Measurements from ENCODE around the gene EPG5. TPM values are rescaled to one million over a fixed set of nuclear protein-coding genes. Genes with fewer than 3 reads are reported as not detected.

EPG5 gene
- total and polyA plus RNA-seq, 2 donors (not counting 3 experiments of a cell fraction or from before 2014, with no cell fraction given): 16.7 to 25.6 TPM

DNA sequence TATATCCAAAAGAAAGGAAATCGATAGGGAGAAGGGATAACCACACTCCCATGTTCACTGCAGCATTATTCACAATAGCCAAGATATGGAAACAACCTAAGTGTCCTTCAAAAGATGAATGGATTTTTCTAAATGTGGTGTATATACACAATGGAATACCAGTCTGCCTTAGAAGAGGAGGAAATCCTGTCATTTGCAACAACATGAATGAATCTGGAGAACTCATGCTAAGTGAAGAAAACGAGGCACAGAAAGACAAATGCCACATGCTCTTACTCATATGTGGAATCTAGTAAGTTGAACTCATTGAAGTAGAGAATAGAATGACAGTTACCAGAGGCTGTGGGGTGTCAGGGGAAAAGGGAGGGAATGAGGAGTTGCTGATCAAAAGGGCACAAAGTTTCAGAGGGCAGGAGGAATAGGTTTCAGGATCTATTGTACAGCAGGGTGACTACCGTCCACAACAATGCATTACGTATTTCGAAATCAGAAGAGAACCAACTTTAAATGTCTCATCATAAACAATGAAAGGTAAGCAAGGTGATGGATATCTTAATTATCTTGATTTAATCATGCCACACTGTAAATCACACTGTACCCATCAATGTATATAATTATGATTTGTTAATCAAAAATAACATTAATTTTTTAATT lies 95.6 kb downstream of the EPG5 start:
- CTCF ChIA-PET: interaction anchor here (1.0 to 11.5 kb wide), 2 partner anchors 8 to 149 kb away, joined by 5 to 86 read pairs; no protein-coding TSS in a partner anchor
- POLR2A ChIA-PET: no interaction called here
- H4K20me1 ChIP-seq (replicated peaks; ENCODE audit: control insufficient read depth, extremely low read depth, insufficient read depth, low read length): no peaks in the 10 kb centered on the region
- DNase-seq (ENCODE audit: low read depth, low spot score): peak; percentile 38
- H3K4me3 ChIP-seq (replicated peaks in 1 of 3; ENCODE audit: insufficient read depth in 1 of 3, low read depth in 1 of 3, low read length in 3 of 3): no peak overlapping the region
- H2AFZ ChIP-seq (ENCODE audit: low read depth, low read length): no peak overlapping the region
- H3K9me3 ChIP-seq (replicated peaks; ENCODE audit: control insufficient read depth, insufficient read depth, low read length): no peaks in the 10 kb centered on the region
- H3K9ac ChIP-seq (replicated peaks; ENCODE audit: extremely low read depth, insufficient read depth, low read length): no peak overlapping the region
- H3K9me1 ChIP-seq (replicated peaks; ENCODE audit: control insufficient read depth, extremely low read depth, insufficient read depth, low read length): no peaks in the 10 kb centered on the region
- H3K4me1 ChIP-seq (ENCODE audit: control insufficient read depth, extremely low read depth, insufficient read depth, low read length): no peaks in the 10 kb centered on the region
- H3K4me2 ChIP-seq (ENCODE audit: insufficient read depth, low read length): no peak overlapping the region
- H3K27me3 ChIP-seq (ENCODE audit: control insufficient read depth in 2 of 2, insufficient read depth in 2 of 2, low read length in 2 of 2): no peaks in the 10 kb centered on the region
- dilution Hi-C loops (cut with MboI; ENCODE audit: extremely low pct_ligation_motif_present, low sequenced_read_pairs): no loop called here
- H3K36me3 ChIP-seq (ENCODE audit: control insufficient read depth in 2 of 2, extremely low read depth in 1 of 2, insufficient read depth in 2 of 2, low read length in 2 of 2): peaks cover 9 to 10% of the 10 kb centered on the region in 2 experiments
- H3K79me2 ChIP-seq (ENCODE audit: control insufficient read depth, insufficient read depth, low read length): no peaks in the 10 kb centered on the region
- FAIRE-seq: no peak
- TF ChIP-seq GATA2 (IDR thresholded peaks at IDR 0.05; ENCODE audit: insufficient read depth, insufficient read length, low read depth, low read length): no peak
- no peak for TF ChIP-seq EZH2 (IDR thresholded peaks at IDR 0.05; ENCODE audit: borderline replicate concordance, low read depth, low read length, severe bottlenecking)
- TF ChIP-seq MYC (IDR thresholded peaks at IDR 0.05; ENCODE audit: low read depth, low read length): no peak
- TF ChIP-seq FOS (IDR thresholded peaks at IDR 0.05; ENCODE audit: borderline replicate concordance, insufficient read depth, low read length): no peak
- no peak for TF ChIP-seq POLR2A (IDR thresholded peaks at IDR 0.05; ENCODE audit: low read depth, low read length)
- no peak for TF ChIP-seq MAX (IDR thresholded peaks at IDR 0.05; ENCODE audit: insufficient read depth, insufficient read length)
- no peak overlapping the region for H3K27ac ChIP-seq (ENCODE audit: insufficient read depth, low read depth, low read length)
- intact Hi-C loops (cut with micrococcal nuclease): no loop called here
- BruUV-seq (replicated peaks): no TSS peak

DNA sequence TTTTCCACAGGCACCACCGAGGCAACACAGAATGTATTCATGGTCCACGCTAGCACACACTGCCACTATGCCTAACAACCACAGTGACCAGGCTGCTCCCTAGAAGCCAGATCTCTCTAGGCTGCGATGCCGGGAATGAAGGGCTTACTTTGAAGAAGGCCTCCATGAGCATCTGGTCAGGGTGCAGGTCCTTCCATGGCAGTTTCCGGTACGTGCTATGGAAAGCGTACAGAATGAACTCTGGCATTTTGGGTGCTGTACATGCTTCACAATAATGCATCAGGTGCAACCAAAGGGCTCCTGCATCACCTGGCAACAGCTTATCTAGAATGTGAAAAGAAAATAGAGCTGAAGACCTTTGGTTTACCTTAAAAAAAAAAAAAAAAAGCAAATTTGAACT lies 96.7 kb downstream of the EPG5 start:
- DNase-seq (ENCODE audit: low read depth, low spot score): no peak
- Histone ChIP-seq H4K20me1 (replicated peaks; ENCODE audit: control insufficient read depth, extremely low read depth, insufficient read depth, low read length) (no peaks in the 10 kb centered on the region), H3K27ac (ENCODE audit: insufficient read depth, low read depth, low read length) (no peak overlapping the region), H3K9ac (replicated peaks; ENCODE audit: extremely low read depth, insufficient read depth, low read length) (no peak overlapping the region), H3K4me3 (replicated peaks in 1 of 3; ENCODE audit: insufficient read depth in 1 of 3, low read depth in 1 of 3, low read length in 3 of 3) (no peak overlapping the region), H3K4me1 (ENCODE audit: control insufficient read depth, extremely low read depth, insufficient read depth, low read length) (no peaks in the 10 kb centered on the region), H3K27me3 (ENCODE audit: control insufficient read depth in 2 of 2, insufficient read depth in 2 of 2, low read length in 2 of 2) (no peaks in the 10 kb centered on the region), H3K36me3 (ENCODE audit: control insufficient read depth in 2 of 2, extremely low read depth in 1 of 2, insufficient read depth in 2 of 2, low read length in 2 of 2) (peaks cover 8 to 14% of the 10 kb centered on the region in 2 experiments), H3K9me3 (replicated peaks; ENCODE audit: control insufficient read depth, insufficient read depth, low read length) (no peaks in the 10 kb centered on the region), H3K4me2 (ENCODE audit: insufficient read depth, low read length) (no peak overlapping the region), H3K79me2 (ENCODE audit: control insufficient read depth, insufficient read depth, low read length) (no peaks in the 10 kb centered on the region), H3K9me1 (replicated peaks; ENCODE audit: control insufficient read depth, extremely low read depth, insufficient read depth, low read length) (no peaks in the 10 kb centered on the region), H2AFZ (ENCODE audit: low read depth, low read length) (no peak overlapping the region)
- BruUV-seq (replicated peaks): no TSS peak
- TF ChIP-seq GATA2 (IDR thresholded peaks at IDR 0.05; ENCODE audit: insufficient read depth, insufficient read length, low read depth, low read length): no peak
- no peak for TF ChIP-seq JUN (IDR thresholded peaks at IDR 0.05; ENCODE audit: borderline replicate concordance, insufficient read depth, insufficient read length, low read depth)
- no peak for TF ChIP-seq POLR2A (IDR thresholded peaks at IDR 0.05; ENCODE audit: low read depth, low read length)
- TF ChIP-seq POLR2AphosphoS5 (IDR thresholded peaks at IDR 0.05; ENCODE audit: insufficient read depth, low read depth, low read length): no peak
- TF ChIP-seq CTCF (IDR thresholded peaks at IDR 0.05; ENCODE audit: extremely low read depth in 1 of 2, insufficient read depth in 1 of 2, low read depth in 1 of 2, low read length in 2 of 2): no peak
- TF ChIP-seq MYC (IDR thresholded peaks at IDR 0.05; ENCODE audit: low read depth, low read length): no peak
- TF ChIP-seq EZH2 (IDR thresholded peaks at IDR 0.05; ENCODE audit: borderline replicate concordance, low read depth, low read length, severe bottlenecking): no peak
- no peak for TF ChIP-seq MAX (IDR thresholded peaks at IDR 0.05; ENCODE audit: insufficient read depth, insufficient read length)
- TF ChIP-seq FOS (IDR thresholded peaks at IDR 0.05; ENCODE audit: borderline replicate concordance, insufficient read depth, low read length): no peak
- ChIA-PET CTCF (interaction anchor here (0.6 to 11.5 kb wide), 5 partner anchors 9 to 763 kb away, joined by 3 to 86 read pairs (median 4); no protein-coding TSS in a partner anchor), POLR2A (no interaction called here)
- FAIRE-seq: no peak
- intact Hi-C loops (cut with micrococcal nuclease): no loop called here
- dilution Hi-C loops (cut with MboI; ENCODE audit: extremely low pct_ligation_motif_present, low sequenced_read_pairs): no loop called here
